K562 (cell line): ENCODE results near the gene MINDY4. TPM values are rescaled to one million over a fixed set of nuclear protein-coding genes. Genes with fewer than 3 reads are reported as not detected.

ENCODE experiments used
- CAMTA2 ChIP-seq: fragments of 250-450 bp; sonication (Bioruptor Pico); conservative IDR thresholded peaks from 2 replicates; pipeline ENCODE4 v1.5.1; 2022
- CTBP1 ChIP-seq: fragments of 450-650 bp; IDR thresholded peaks from 2 replicates; pipeline ENCODE4 v1.6.1; 2016; ENCODE audit warnings: borderline replicate concordance
- GATAD2B ChIP-seq: fragments of 450-650 bp; IDR thresholded peaks from 2 replicates; pipeline ENCODE4 v1.6.1; 2017; ENCODE audit warnings: mild to moderate bottlenecking, borderline replicate concordance
- HMGN3 ChIP-seq: IDR thresholded peaks from 2 replicates; pipeline ENCODE4 v1.6.1; 2011; ENCODE audit warnings: borderline replicate concordance, low read depth, mild to moderate bottlenecking, mixed read lengths, low read length; ENCODE audit not compliant: insufficient read length; ENCODE audit errors: extremely low read depth
- NRF1 ChIP-seq, 2 experiments: fragments of 450-650 bp; IDR thresholded peaks in 1 of 2; conservative IDR thresholded peaks in 1 of 2; 2 replicates each; pipeline ENCODE4 v1.6.1; 2014; ENCODE audit warnings: mild to moderate bottlenecking in 2 of 2
- POLR2AphosphoS5 ChIP-seq: IDR thresholded peaks from 2 replicates; pipeline ENCODE4 v1.6.1; 2011; ENCODE audit warnings: mild to moderate bottlenecking, low read depth, low read length, moderate library complexity; ENCODE audit not compliant: control insufficient read depth, insufficient read depth
- RAD21 ChIP-seq, 2 experiments: fragments of 250-450 bp in 1 of 2; fragments of 450-650 bp in 1 of 2; sonication (Bioruptor Pico) in 1 of 2; formaldehyde crosslinking in 1 of 2; IDR thresholded peaks in 1 of 2; conservative IDR thresholded peaks in 1 of 2; 2 replicates each; pipeline versions ENCODE4 v1.4.0 to v1.8.0; 2020 to 2022; ENCODE audit warnings: mild to moderate bottlenecking in 2 of 2, moderate library complexity in 1 of 2
- SIN3B ChIP-seq: fragments of 450-650 bp; IDR thresholded peaks from 2 replicates; pipeline ENCODE4 v1.6.1; 2017; ENCODE audit warnings: low read depth, mild to moderate bottlenecking, moderate library complexity
- XRCC3 ChIP-seq: fragments of 450-650 bp; IDR thresholded peaks from 2 replicates; pipeline ENCODE4 v1.6.1; 2017; ENCODE audit warnings: mild to moderate bottlenecking, moderate library complexity
- YY1 ChIP-seq, 3 experiments: IDR thresholded peaks; 2 replicates each; pipeline ENCODE4 v1.6.1; 2011; ENCODE audit warnings: low read length in 2 of 3, mild to moderate bottlenecking in 2 of 3, moderate library complexity in 2 of 3, borderline replicate concordance in 1 of 3, control low read depth in 1 of 3, low read depth in 1 of 3; ENCODE audit not compliant: insufficient read depth in 3 of 3, insufficient replicate concordance in 2 of 3, control insufficient read depth in 1 of 3, insufficient read length in 1 of 3; ENCODE audit errors: extremely low read depth in 1 of 3
- ZNF121 ChIP-seq: sonication (generic); formaldehyde crosslinking; conservative IDR thresholded peaks from 2 replicates; pipeline ENCODE4 v1.8.0; 2022; ENCODE audit warnings: missing genetic modification reagents
- ZNF253 ChIP-seq: fragments of 250-450 bp; sonication (Bioruptor Pico); conservative IDR thresholded peaks from 2 replicates; pipeline ENCODE4 v1.6.1; 2021; ENCODE audit warnings: mild to moderate bottlenecking
- polyA plus RNA-seq, 8 experiments: library from polyadenylated mRNA; depleted of rRNA in 4 of 8; stranded (reverse) in 5 of 8; unstranded in 3 of 8; fragments of >200 nt; fragmentation: Nextera tagmentation in 2 of 8; fragmentation: Illumina TruSeq in 1 of 8; extraction: Ambion mirVana in 2 of 8; extraction: Trizol in 1 of 8; gene quantifications; 2 replicates each; pipeline versions ENCODE4 v1.2.1 to v1.2.3, GENCODE V29; 2011 to 2014; ENCODE audit warnings: inconsistent platforms in 1 of 8, missing spikeins in 1 of 8
- total RNA-seq, 7 experiments: library from RNA; depleted of rRNA in 6 of 7; stranded (reverse); fragments of >200 nt in 6 of 7; fragmentation: Illumina TruSeq in 2 of 7; extraction: Trizol in 2 of 7; gene quantifications; 2 replicates each; pipeline versions ENCODE4 v1.2.1 to v1.2.3, GENCODE V29; 2011 to 2021; ENCODE audit warnings: low replicate concordance in 1 of 7
- TF ChIP-seq, protein P1 (sequence below): sonication (generic); formaldehyde crosslinking; IDR thresholded peaks from 2 replicates; pipeline ENCODE4 v1.8.0; 2022; ENCODE audit warnings: missing genetic modification reagents, mild to moderate bottlenecking, borderline replicate concordance
- TF ChIP-seq, protein P2 (sequence below), 2 experiments: IDR thresholded peaks in 1 of 2; conservative IDR thresholded peaks in 1 of 2; 2 replicates each; pipeline ENCODE4 v1.6.1; 2016; ENCODE audit warnings: low read depth in 2 of 2, mild to moderate bottlenecking in 1 of 2, missing compliant biosample characterization in 1 of 2, missing genetic modification characterization in 1 of 2, moderate library complexity in 1 of 2
- TF ChIP-seq, protein P3 (sequence below): sonication (generic); formaldehyde crosslinking; IDR thresholded peaks from 2 replicates; pipeline ENCODE4 v1.8.1; 2023; ENCODE audit warnings: mild to moderate bottlenecking, missing genetic modification reagents

The MINDY4 gene
- total and polyA plus RNA-seq, 9 of the 15 experiments (the other 6 are each of a cell fraction or from before 2014, with no cell fraction given): 2.1 to 16.7 (median 11.0) TPM

DNA sequence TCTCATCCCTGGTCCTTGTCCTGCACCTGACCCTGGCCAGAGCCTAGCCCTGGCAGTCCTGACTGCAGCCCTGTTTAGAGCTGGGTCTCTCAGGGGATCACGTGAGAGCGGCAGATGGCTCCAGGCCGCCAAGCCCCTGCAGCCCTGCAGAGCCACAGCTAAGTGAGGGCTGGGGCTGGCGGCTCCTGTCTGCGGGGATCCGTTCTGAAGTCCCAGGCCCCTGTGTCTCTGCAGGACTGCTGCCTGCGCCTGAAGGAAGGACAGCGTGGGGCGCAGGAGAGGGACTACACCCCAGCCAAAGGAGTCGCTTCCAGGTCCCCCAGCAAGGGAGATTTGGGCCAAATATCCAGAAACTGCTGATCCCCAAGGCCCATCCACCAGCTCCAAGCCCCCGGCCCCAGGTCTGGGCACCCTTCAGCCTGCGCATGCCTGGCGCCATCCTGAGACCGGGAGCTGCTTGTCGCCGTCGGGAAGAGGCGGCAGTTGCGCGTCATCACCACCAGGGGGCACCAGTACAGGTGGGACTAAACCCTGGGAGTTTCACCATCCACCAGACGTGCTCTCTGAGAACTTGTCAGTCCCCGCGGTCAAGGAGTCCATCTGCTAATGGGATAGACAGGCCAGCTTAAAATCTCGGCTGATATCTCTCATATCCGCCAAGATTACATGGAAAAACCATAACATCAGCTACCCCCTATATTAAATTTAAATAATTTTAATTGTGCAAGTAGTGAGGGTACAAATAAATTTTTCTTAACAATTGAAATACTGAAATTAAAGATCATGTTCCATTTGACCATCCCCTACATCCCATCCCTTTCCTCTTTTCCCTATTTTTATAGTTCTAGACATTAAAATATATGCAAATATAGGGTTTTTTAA lies 167.5 kb downstream of the MINDY4 start (continued):
- TF ChIP-seq RAD21 (CRISPR knock-in tag; conservative IDR thresholded peaks at IDR 0.05 in 1 of 2, IDR thresholded peaks at IDR 0.05 in 1 of 2) (peak; percentile 34 to 71; a peak in 2 of 4 replicates), ZNF121 (CRISPR knock-in tag) (no peak), HMGN3 (no peak), YY1 (IDR thresholded peaks at IDR 0.05; ENCODE audit: borderline replicate concordance in 1 of 3, control insufficient read depth in 1 of 3, extremely low read depth in 1 of 3, insufficient read depth in 3 of 3, insufficient read length in 1 of 3, insufficient replicate concordance in 2 of 3, low read depth in 1 of 3, low read length in 2 of 3) (peak in 2 of 3 experiments; percentile 34 to 35), POLR2AphosphoS5 (no peak), CAMTA2 (CRISPR knock-in tag) (no peak), SIN3B (no peak; the same call in 1 of the 2 replicates), NRF1 (conservative IDR thresholded peaks at IDR 0.05 in 1 of 2, IDR thresholded peaks at IDR 0.05 in 1 of 2) (peak; percentile 93 to 94), CTBP1 (peak; percentile 97), GATAD2B (no peak), ZNF253 (CRISPR knock-in tag) (no peak), XRCC3 (no peak)
- TF ChIP-seq, protein P1, sequence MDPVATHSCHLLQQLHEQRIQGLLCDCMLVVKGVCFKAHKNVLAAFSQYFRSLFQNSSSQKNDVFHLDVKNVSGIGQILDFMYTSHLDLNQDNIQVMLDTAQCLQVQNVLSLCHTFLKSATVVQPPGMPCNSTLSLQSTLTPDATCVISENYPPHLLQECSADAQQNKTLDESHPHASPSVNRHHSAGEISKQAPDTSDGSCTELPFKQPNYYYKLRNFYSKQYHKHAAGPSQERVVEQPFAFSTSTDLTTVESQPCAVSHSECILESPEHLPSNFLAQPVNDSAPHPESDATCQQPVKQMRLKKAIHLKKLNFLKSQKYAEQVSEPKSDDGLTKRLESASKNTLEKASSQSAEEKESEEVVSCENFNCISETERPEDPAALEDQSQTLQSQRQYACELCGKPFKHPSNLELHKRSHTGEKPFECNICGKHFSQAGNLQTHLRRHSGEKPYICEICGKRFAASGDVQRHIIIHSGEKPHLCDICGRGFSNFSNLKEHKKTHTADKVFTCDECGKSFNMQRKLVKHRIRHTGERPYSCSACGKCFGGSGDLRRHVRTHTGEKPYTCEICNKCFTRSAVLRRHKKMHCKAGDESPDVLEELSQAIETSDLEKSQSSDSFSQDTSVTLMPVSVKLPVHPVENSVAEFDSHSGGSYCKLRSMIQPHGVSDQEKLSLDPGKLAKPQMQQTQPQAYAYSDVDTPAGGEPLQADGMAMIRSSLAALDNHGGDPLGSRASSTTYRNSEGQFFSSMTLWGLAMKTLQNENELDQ: no peak
- TF ChIP-seq, protein P2, sequence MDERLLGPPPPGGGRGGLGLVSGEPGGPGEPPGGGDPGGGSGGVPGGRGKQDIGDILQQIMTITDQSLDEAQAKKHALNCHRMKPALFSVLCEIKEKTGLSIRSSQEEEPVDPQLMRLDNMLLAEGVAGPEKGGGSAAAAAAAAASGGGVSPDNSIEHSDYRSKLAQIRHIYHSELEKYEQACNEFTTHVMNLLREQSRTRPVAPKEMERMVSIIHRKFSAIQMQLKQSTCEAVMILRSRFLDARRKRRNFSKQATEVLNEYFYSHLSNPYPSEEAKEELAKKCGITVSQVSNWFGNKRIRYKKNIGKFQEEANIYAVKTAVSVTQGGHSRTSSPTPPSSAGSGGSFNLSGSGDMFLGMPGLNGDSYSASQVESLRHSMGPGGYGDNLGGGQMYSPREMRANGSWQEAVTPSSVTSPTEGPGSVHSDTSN (CRISPR knock-in tag; IDR thresholded peaks at IDR 0.05; ENCODE audit: low read depth): no peak
- TF ChIP-seq, protein P2 (tag; conservative IDR thresholded peaks at IDR 0.05; ENCODE audit: low read depth): no peak
- TF ChIP-seq, protein P3, sequence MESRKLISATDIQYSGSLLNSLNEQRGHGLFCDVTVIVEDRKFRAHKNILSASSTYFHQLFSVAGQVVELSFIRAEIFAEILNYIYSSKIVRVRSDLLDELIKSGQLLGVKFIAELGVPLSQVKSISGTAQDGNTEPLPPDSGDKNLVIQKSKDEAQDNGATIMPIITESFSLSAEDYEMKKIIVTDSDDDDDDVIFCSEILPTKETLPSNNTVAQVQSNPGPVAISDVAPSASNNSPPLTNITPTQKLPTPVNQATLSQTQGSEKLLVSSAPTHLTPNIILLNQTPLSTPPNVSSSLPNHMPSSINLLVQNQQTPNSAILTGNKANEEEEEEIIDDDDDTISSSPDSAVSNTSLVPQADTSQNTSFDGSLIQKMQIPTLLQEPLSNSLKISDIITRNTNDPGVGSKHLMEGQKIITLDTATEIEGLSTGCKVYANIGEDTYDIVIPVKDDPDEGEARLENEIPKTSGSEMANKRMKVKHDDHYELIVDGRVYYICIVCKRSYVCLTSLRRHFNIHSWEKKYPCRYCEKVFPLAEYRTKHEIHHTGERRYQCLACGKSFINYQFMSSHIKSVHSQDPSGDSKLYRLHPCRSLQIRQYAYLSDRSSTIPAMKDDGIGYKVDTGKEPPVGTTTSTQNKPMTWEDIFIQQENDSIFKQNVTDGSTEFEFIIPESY (CRISPR knock-in tag): peak; percentile 30; the same call in 1 of the 2 replicates
